GM12878 (cell line): ENCODE data around the gene ATP6V1C2. TPM values are rescaled to one million over a fixed set of nuclear protein-coding genes. Genes with fewer than 3 reads are reported as not detected.
"Not testable (repeated sequence)": the region's sequence is repeated elsewhere in the genome, so short reads cannot be mapped to it uniquely, and the experiment has no call there.

Experiments
- ATAC-seq: fragments of 200-7000 bp; cut with Tn5 transposase; 3 replicates; pipeline ENCODE4 v1.9.1; 2020; ENCODE audit warnings: mild to moderate bottlenecking, moderate library complexity
- BruUV-seq: library from RNA; stranded (reverse); fragments of 400-500 nt; replicated peaks from 2 replicates; lab custom pipeline; 2021; lab: Mats Ljungman, UMichigan
- CTCF ChIA-PET: fragments of 300-600 bp; sonication (Branson Sonifier 250); formaldehyde crosslinking; extraction: SDS; loops from one replicate; lab custom pipeline; 2021; ENCODE audit warnings: inconsistent platforms; lab: Yijun Ruan, JAX
- POLR2A ChIA-PET: fragments of 350-600 bp; formaldehyde crosslinking; extraction: SDS; loops from one replicate; lab custom pipeline; 2021; ENCODE audit warnings: inconsistent platforms; lab: Charles Lee
- RAD21 ChIA-PET: fragments of 300-600 bp; sonication (Branson Sonifier 250); formaldehyde crosslinking; loops from one replicate; lab custom pipeline; 2023; ENCODE audit warnings: antibody characterized with exemption; ENCODE audit not compliant: unreplicated experiment; lab: Charles Lee
- SMC1A ChIA-PET: fragments of 300-600 bp; sonication (Branson Sonifier 250); formaldehyde crosslinking; loops from one replicate; lab custom pipeline; 2023; ENCODE audit not compliant: unreplicated experiment, uncharacterized antibody; lab: Charles Lee
- DNase-seq: peaks from one replicate; pipeline ENCODE4 v3.0.0-alpha.2; 2011; ENCODE audit warnings: low read depth, low spot score
- FAIRE-seq: peaks from 3 replicates; lab custom pipeline; 2011; peaks lifted over from hg19 to GRCh38; lab: Jason Lieb, UNC
- H2AFZ ChIP-seq: 2 replicates; pipeline ENCODE4 v1.6.0; 2011; ENCODE audit warnings: low read depth, low read length, control low read depth; ENCODE audit not compliant: control insufficient read depth
- H3K27ac ChIP-seq: 2 replicates; pipeline ENCODE4 v1.5.1; 2011; ENCODE audit warnings: control low read depth; ENCODE audit not compliant: control insufficient read depth, insufficient read depth
- H3K27me3 ChIP-seq, 2 experiments: replicated peaks in 1 of 2; 2 replicates each; pipeline versions ENCODE4 v1.6.0 to v1.6.1; 2011; ENCODE audit warnings: low read length in 1 of 2; ENCODE audit not compliant: control insufficient read depth in 2 of 2, insufficient read depth in 2 of 2
- H3K36me3 ChIP-seq, 2 experiments: 2 replicates each; pipeline ENCODE4 v1.5.1; 2011; ENCODE audit warnings: low read length in 1 of 2; ENCODE audit not compliant: control insufficient read depth in 2 of 2, insufficient read depth in 2 of 2
- H3K4me1 ChIP-seq: 2 replicates; pipeline ENCODE4 v1.6.1; 2011; ENCODE audit warnings: mild to moderate bottlenecking, low read length, moderate library complexity, mixed read lengths; ENCODE audit not compliant: control insufficient read depth, insufficient read depth
- H3K4me2 ChIP-seq: 2 replicates; pipeline ENCODE4 v1.6.0; 2011; ENCODE audit warnings: control low read depth; ENCODE audit not compliant: control insufficient read depth, insufficient read depth
- H3K4me3 ChIP-seq: fragments of 200-600 bp; sonication (generic); 2 replicates; pipeline ENCODE4 v1.5.1; 2016
- H3K79me2 ChIP-seq: 2 replicates; pipeline ENCODE4 v1.6.0; 2011; ENCODE audit warnings: low read length; ENCODE audit not compliant: control insufficient read depth, insufficient read depth
- H3K9ac ChIP-seq: 2 replicates; pipeline ENCODE4 v1.8.0; 2011; ENCODE audit warnings: low read length, control low read depth, mixed read lengths; ENCODE audit not compliant: control insufficient read depth, insufficient read depth
- H3K9me3 ChIP-seq: replicated peaks from 3 replicates; pipeline ENCODE4 v1.5.1; 2011; ENCODE audit warnings: mild to moderate bottlenecking, low read length; ENCODE audit not compliant: control insufficient read depth, insufficient read depth
- H4K20me1 ChIP-seq: 2 replicates; pipeline ENCODE4 v1.6.0; 2011; ENCODE audit not compliant: control insufficient read depth, insufficient read depth
- ZBTB40 ChIP-seq: fragments of 450-650 bp; IDR thresholded peaks from 2 replicates; pipeline ENCODE4 v1.6.1; 2016; ENCODE audit warnings: mild to moderate bottlenecking, moderate library complexity, borderline replicate concordance
- WGBS: methylation state at CpG from one replicate; pipeline ENCODE4 v1.1.6; 2016; ENCODE audit warnings: low lambda C conversion rate; ENCODE audit not compliant: insufficient replicate concordance, insufficient coverage; ENCODE audit errors: missing lambda C conversion rate; 5-methylcytosine and 5-hydroxymethylcytosine counted together
- in situ Hi-C: fragments of 300-500 bp; cut with MboI; formaldehyde crosslinking; loops from 9 replicates; pipeline ENCODE4 v1.14.3; 2018; ENCODE audit warnings: mixed read lengths
- intact Hi-C: fragments of 100-400 bp; cut with micrococcal nuclease; formaldehyde crosslinking; loops from one replicate; pipeline ENCODE4 v1.14.2; 2022; ENCODE audit not compliant: unreplicated experiment
- polyA plus RNA-seq, 11 experiments: library from polyadenylated mRNA; depleted of rRNA in 4 of 11; unstranded in 6 of 11; stranded (reverse) in 5 of 11; fragments of >200 nt; fragmentation: Nextera tagmentation in 4 of 11; fragmentation: Illumina TruSeq in 1 of 11; extraction: Ambion mirVana in 4 of 11; extraction: Trizol in 1 of 11; gene quantifications; 1 replicate in 1 of 11; 2 replicates in 10 of 11; pipeline versions ENCODE4 v1.2.1 to v1.2.3, GENCODE V29; 2011 to 2016; ENCODE audit warnings: inconsistent platforms in 2 of 11, missing spikeins in 2 of 11, low read depth in 1 of 11
- total RNA-seq, 4 experiments: library from RNA; depleted of rRNA in 3 of 4; stranded (reverse); fragments of >200 nt in 3 of 4; fragmentation: Illumina TruSeq in 1 of 4; extraction: Trizol in 1 of 4; gene quantifications; 2 replicates each; pipeline versions ENCODE4 v1.2.1 to v1.2.3, GENCODE V29; 2013 to 2021

ATP6V1C2 gene
- total and polyA plus RNA-seq, 10 of the 15 experiments (the other 5 are each of a cell fraction or from before 2014, with no cell fraction given) = 0.04 to 1.5 (median 0.24) TPM; not detected in 1

GRCh38 chr2:10813163-10814138 is 92.0 kb downstream of the ATP6V1C2 start:
- SMC1A ChIA-PET, H3K36me3 ChIP-seq, DNase-seq, H3K27ac ChIP-seq, in situ Hi-C loops, H3K27me3 ChIP-seq, ATAC-seq, BruUV-seq, H4K20me1 ChIP-seq, H3K9me3 ChIP-seq, H3K4me1 ChIP-seq: not testable (repeated sequence)
- intact Hi-C loops = loop anchor here (5.0 to 10.0 kb wide), 2 partner anchors 366 to 931 kb away; partner anchors contain the start of genes LPIN1 and ODC1
- FAIRE-seq = peak; percentile 69
- H3K79me2 ChIP-seq = peaks cover 40% of the 10 kb centered on the region
- ChIA-PET RAD21 (interaction anchor here (0.7 to 1.2 kb wide), 3 partner anchors 19 to 365 kb away, joined by 3 to 4 read pairs (median 4); partner anchors contain the start of gene ODC1), POLR2A (interaction anchor here (0.8 to 1.8 kb wide), 3 partner anchors 10 to 22 kb away, joined by 3 to 7 read pairs (median 3); no protein-coding TSS in a partner anchor), CTCF (interaction anchor here (0.7 to 1.0 kb wide), 2 partner anchors 10 to 19 kb away, joined by 3 to 5 read pairs; no protein-coding TSS in a partner anchor)
- H3K4me3 ChIP-seq = peak overlapping the region; percentile 73; the same call in 1 of the 2 replicates
- peak overlapping the region; percentile 79 for H2AFZ ChIP-seq
- peak overlapping the region; percentile 30; the same call in 1 of the 2 replicates for H3K9ac ChIP-seq
- WGBS = 35% methylated on average over 37 of the region's 37 CpGs
- H3K4me2 ChIP-seq = peak overlapping the region; percentile 100
- TF ChIP-seq ZBTB40 = 0 out of 2 replicates have a peak, but pooled peaks have one; percentile 1
